Omental fat pad (tissue), 4 donors: ENCODE results near the gene QARS1. TPM values are rescaled to one million over a fixed set of nuclear protein-coding genes. Genes with fewer than 3 reads are reported as not detected.

Experiments used
- ATAC-seq: fragments of 150-250 bp; one replicate; pipeline ENCODE4 v1.9.1; 2016; ENCODE audit warnings: mild to moderate bottlenecking, moderate library complexity; ENCODE audit not compliant: low FRiP score
- DNase-seq: peaks from one replicate; pipeline ENCODE4 v3.0.0-alpha.2; 2019; ENCODE audit warnings: low spot score
- CTCF ChIP-seq, 3 donors: fragments of 450-650 bp; IDR thresholded peaks; one replicate each; pipeline ENCODE4 v1.5.1; 2016 to 2017; ENCODE audit warnings: antibody characterized with exemption in 3 of 3, mild to moderate bottlenecking in 3 of 3, moderate library complexity in 2 of 3
- small RNA-seq: library from RNA; depleted of rRNA; stranded (forward); fragments of <200 nt; gene quantifications from one replicate; pipeline ENCODE3, GENCODE V24; 2016
- total RNA-seq, 4 donors: library from RNA; depleted of rRNA; stranded (reverse); fragments of >200 nt; gene quantifications; one replicate each; pipeline ENCODE4 v1.1.0, GENCODE V29; 2016

The QARS1 gene
- total RNA-seq, 4 donors from 2014 or later = 172 to 204 (median 192) TPM

DNA sequence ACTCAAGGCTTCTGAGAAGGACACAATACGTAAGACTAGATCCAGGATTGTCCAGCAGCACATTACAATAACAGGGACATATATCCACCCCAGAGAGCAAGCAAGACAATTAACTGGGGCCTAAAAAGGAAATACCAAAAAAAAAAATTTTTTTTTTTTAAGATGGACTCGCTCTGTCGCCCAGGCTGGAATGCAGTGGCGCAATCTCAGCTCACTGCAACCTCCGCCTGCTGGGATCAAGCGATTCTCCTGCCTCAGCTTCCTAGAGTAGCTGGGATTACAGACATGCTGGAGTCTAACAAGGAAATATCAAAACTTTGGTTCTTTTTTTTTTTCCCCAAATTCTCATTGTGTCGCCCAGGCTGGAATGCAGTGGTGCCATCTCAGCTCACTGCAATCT is 46.5 kb downstream of the QARS1 start:
- no peak for DNase-seq
- ATAC-seq = no peak
- no peak for TF ChIP-seq CTCF (IDR thresholded peaks at IDR 0.05)

- DNase-seq = no peak
- TF ChIP-seq CTCF (IDR thresholded peaks at IDR 0.05) = no peak
- no peak for ATAC-seq
Measured at GRCh38 chr3:49057268-49057667, 47.3 kb downstream of the QARS1 start.

- TF ChIP-seq CTCF (IDR thresholded peaks at IDR 0.05) = no peak
- no peak for ATAC-seq
- no peak for DNase-seq
Measured at GRCh38 chr3:49054344-49054862, 50.2 kb downstream of the QARS1 start.

- DNase-seq (no peak), ATAC-seq (no peak)
- TF ChIP-seq CTCF (IDR thresholded peaks at IDR 0.05) = no peak
Measured at GRCh38 chr3:49053543-49053942, 51.0 kb downstream of the QARS1 start.

Small RNA genes within 50 kb of the gene (small RNA-seq; reads per million reads assigned to genes)
- not detected for gene RN7SL182P

Other genes starting within 250 kb of the QARS1 start
- gene SLC25A20, start 205.9 kb downstream of the QARS1 start, total RNA-seq = 10 to 100 TPM; 34.0 to 57.8 (median 40.6) TPM
- gene ARIH2, start 185.9 kb downstream of the QARS1 start, total RNA-seq = 100 to 1,000 TPM in 2 of 4 donors, 10 to 100 TPM in 2; 80.4 to 122 (median 97.8) TPM
- gene P4HTM, start 114.5 kb downstream of the QARS1 start, total RNA-seq = 10 to 100 TPM; 25.7 to 43.1 (median 28.2) TPM
- 100 to 1,000 TPM in 1 of 4 donors, 10 to 100 TPM in 3; 69.2 to 121 (median 81.5) TPM for gene WDR6, start 97.4 kb downstream of the QARS1 start, total RNA-seq
- gene DALRD3, start 86.2 kb downstream of the QARS1 start, total RNA-seq = 10 to 100 TPM; 15.3 to 36.9 (median 30.9) TPM
- 100 to 1,000 TPM; 108 to 175 (median 140) TPM for gene NDUFAF3, start 82.6 kb downstream of the QARS1 start, total RNA-seq
- 100 to 1,000 TPM; 125 to 149 (median 138) TPM for gene IMPDH2, start 75.4 kb downstream of the QARS1 start, total RNA-seq
- 10 to 100 TPM; 53.2 to 71.2 (median 61.9) TPM for gene QRICH1, start 10.7 kb downstream of the QARS1 start, total RNA-seq
- 10 to 100 TPM; 30.7 to 63.5 (median 45.4) TPM for gene USP19, start 16.1 kb upstream of the QARS1 start, total RNA-seq
- gene LAMB2, start 28.3 kb upstream of the QARS1 start, total RNA-seq = 100 to 1,000 TPM; 334 to 564 (median 415) TPM
- 10 to 100 TPM; 20.7 to 29.9 (median 26.8) TPM for gene CCDC71, start 61.6 kb upstream of the QARS1 start, total RNA-seq
- gene KLHDC8B, start 66.8 kb upstream of the QARS1 start, total RNA-seq = 100 to 1,000 TPM in 1 of 4 donors, 10 to 100 TPM in 3; 55.0 to 123 (median 65.5) TPM
- 10 to 100 TPM in 1 of 4 donors, 1 to 10 TPM in 3; 3.5 to 13.7 (median 5.6) TPM for gene C3orf62, start 172.5 kb upstream of the QARS1 start, total RNA-seq
- 10 to 100 TPM; 17.3 to 43.3 (median 34.6) TPM for gene USP4, start 235.3 kb upstream of the QARS1 start, total RNA-seq